Parathyroid adenoma (tissue), 2 donors: ENCODE measurements around the gene RO60.

ENCODE experiments used
- H2AFZ ChIP-seq: fragments of 300-600 bp; sonication (generic); one replicate; pipeline ENCODE4 v1.7.0; 2017; ENCODE audit warnings: antibody characterized with exemption, mild to moderate bottlenecking
- H3K27ac ChIP-seq: fragments of 300-600 bp; sonication (generic); one replicate; pipeline ENCODE4 v1.7.0; 2017
- H3K27me3 ChIP-seq: fragments of 300-600 bp; sonication (generic); one replicate; pipeline ENCODE4 v1.7.0; 2017; ENCODE audit warnings: low read length; ENCODE audit not compliant: control insufficient read depth, insufficient read depth
- H3K36me3 ChIP-seq: fragments of 300-600 bp; sonication (generic); one replicate; pipeline ENCODE4 v1.7.0; 2017; ENCODE audit warnings: low read length; ENCODE audit not compliant: control insufficient read depth, insufficient read depth
- H3K4me1 ChIP-seq: fragments of 300-600 bp; sonication (generic); one replicate; pipeline ENCODE4 v1.7.0; 2017; ENCODE audit warnings: control low read depth
- H3K4me2 ChIP-seq: fragments of 300-600 bp; sonication (generic); one replicate; pipeline ENCODE4 v1.7.0; 2017; ENCODE audit warnings: low read length
- H3K4me3 ChIP-seq: fragments of 300-600 bp; sonication (generic); one replicate; pipeline ENCODE4 v1.7.0; 2017; ENCODE audit warnings: low read depth, low read length
- H3K79me2 ChIP-seq: fragments of 300-600 bp; sonication (generic); one replicate; pipeline ENCODE4 v1.7.0; 2017; ENCODE audit warnings: control low read depth
- H3K9ac ChIP-seq: fragments of 300-600 bp; sonication (generic); one replicate; pipeline ENCODE4 v1.7.0; 2017; ENCODE audit warnings: mild to moderate bottlenecking
- H3K9me3 ChIP-seq: fragments of 300-600 bp; sonication (generic); one replicate; pipeline ENCODE4 v1.7.0; 2017; ENCODE audit warnings: low read length; ENCODE audit not compliant: control insufficient read depth
- CTCF ChIP-seq: fragments of 300-600 bp; sonication (generic); IDR thresholded peaks from one replicate; pipeline ENCODE4 v1.7.0; 2017; ENCODE audit warnings: antibody characterized with exemption, mild to moderate bottlenecking
- donor health status: primary hyperparathyroidism.

RO60 gene

GRCh38 chr1:193059282-193060114 lies at the start of gene RO60, which contains the start of gene UCHL5:
Gene RO60 (plus strand): TSS chr1:193059612. CDS start chr1:193069055, 9,443 bp downstream.
Gene UCHL5 (minus strand): TSS chr1:193059360. CDS start chr1:193059260, 100 bp downstream.
- Histone ChIP-seq H3K27ac (peak within 1 kb of the TSS; percentile 94), H2AFZ (peak within 1 kb of the TSS; percentile 91), H3K9ac (peak within 1 kb of the TSS; percentile 76), H3K4me1 (no peaks in the 10 kb centered on the region), H3K4me3 (peak within 1 kb of the TSS; percentile 88), H3K36me3 (no peaks in the 10 kb centered on the region), H3K4me2 (peak within 1 kb of the TSS; percentile 92), H3K9me3 (no peaks in the 10 kb centered on the region), H3K79me2 (peaks cover 19% of the 10 kb centered on the region), H3K27me3 (no peaks in the 10 kb centered on the region)
- TF ChIP-seq CTCF: no peak

GRCh38 chr1:193011406-193011805 lies 48.0 kb upstream of the RO60 start:
- no peak for TF ChIP-seq CTCF
- H3K79me2 ChIP-seq: no peaks in the 10 kb centered on the region
- H3K4me3 ChIP-seq: no peak overlapping the region
- no peak overlapping the region for H3K4me2 ChIP-seq
- no peaks in the 10 kb centered on the region for H3K9me3 ChIP-seq
- no peaks in the 10 kb centered on the region for H3K27me3 ChIP-seq
- H3K4me1 ChIP-seq: no peaks in the 10 kb centered on the region
- H3K36me3 ChIP-seq: no peaks in the 10 kb centered on the region
- H2AFZ ChIP-seq: no peak overlapping the region
- H3K9ac ChIP-seq: no peak overlapping the region
- no peak overlapping the region for H3K27ac ChIP-seq

GRCh38 chr1:193013005-193013404 lies 46.4 kb upstream of the RO60 start:
- Histone ChIP-seq H3K79me2 (no peaks in the 10 kb centered on the region), H3K27ac (no peak overlapping the region), H2AFZ (no peak overlapping the region), H3K4me1 (no peaks in the 10 kb centered on the region), H3K9ac (no peak overlapping the region), H3K9me3 (no peaks in the 10 kb centered on the region), H3K4me2 (no peak overlapping the region), H3K4me3 (no peak overlapping the region), H3K27me3 (no peaks in the 10 kb centered on the region), H3K36me3 (no peaks in the 10 kb centered on the region)
- no peak for TF ChIP-seq CTCF

GRCh38 chr1:193013707-193014106 lies 45.7 kb upstream of the RO60 start:
- no peak overlapping the region for H3K27ac ChIP-seq

More at GRCh38 chr1:193013707-193014106, 45.7 kb upstream of the RO60 start:
- no peak overlapping the region for H3K4me3 ChIP-seq
- no peaks in the 10 kb centered on the region for H3K79me2 ChIP-seq
- no peaks in the 10 kb centered on the region for H3K27me3 ChIP-seq
- H2AFZ ChIP-seq: no peak overlapping the region
- H3K4me2 ChIP-seq: no peak overlapping the region
- H3K4me1 ChIP-seq: no peaks in the 10 kb centered on the region
- no peaks in the 10 kb centered on the region for H3K9me3 ChIP-seq
- H3K36me3 ChIP-seq: no peaks in the 10 kb centered on the region
- H3K9ac ChIP-seq: no peak overlapping the region
- TF ChIP-seq CTCF: no peak
